Measurements from ENCODE around the gene CAVIN1. TPM values are rescaled to one million over a fixed set of nuclear protein-coding genes. Genes with fewer than 3 reads are reported as not detected.

CAVIN1 gene
- total RNA-seq, 1 donor from 2014 or later = 548 TPM

DNA sequence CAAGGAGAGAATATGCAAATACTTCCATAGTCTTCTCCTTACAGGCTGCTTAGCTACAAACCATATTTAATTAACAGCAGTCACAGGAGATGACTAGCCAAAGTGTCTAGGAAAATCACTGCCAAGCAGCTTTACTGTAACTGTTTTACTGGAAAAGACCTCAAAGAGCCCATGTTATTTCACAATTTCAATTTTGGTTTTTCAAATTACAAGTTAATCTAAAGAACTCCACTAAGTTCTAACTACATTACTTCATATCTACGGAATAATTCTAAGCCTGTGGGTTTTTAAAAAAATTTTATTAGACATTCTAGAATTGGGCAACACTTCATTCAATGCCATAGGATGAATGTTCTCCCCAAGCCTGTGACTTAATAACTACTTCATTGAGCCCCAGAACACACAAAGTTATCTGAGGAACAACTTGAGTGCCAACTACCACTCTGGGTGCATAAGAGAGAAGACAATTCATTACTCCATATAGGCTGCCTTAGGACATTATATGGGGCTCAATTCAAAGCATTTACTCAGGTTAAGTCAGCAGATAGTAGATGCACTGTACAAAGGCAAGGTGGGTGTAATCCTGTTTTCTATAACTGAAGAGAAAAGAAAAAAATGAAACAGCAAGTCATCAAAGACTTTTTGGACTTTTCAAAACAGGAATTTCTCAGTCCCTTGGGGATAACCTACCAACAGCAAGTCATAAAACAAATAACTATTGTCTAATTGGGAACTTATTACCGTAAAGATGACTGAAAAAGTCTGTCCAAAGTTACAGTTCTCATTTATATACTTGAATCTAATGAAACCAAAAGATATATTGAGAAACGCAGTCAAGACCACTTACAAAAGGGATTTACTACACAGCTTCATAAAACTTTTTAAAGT lies 67.9 kb downstream of the CAVIN1 start:
- DNase-seq (ENCODE audit: low spot score in 2 of 2) = no peak
- no peak overlapping the region for H3K4me3 ChIP-seq
- H3K36me3 ChIP-seq = no peaks in the 10 kb centered on the region
- no peaks in the 10 kb centered on the region for H3K27me3 ChIP-seq
- no peak overlapping the region for H3K27ac ChIP-seq
- no peaks in the 10 kb centered on the region for H3K9me3 ChIP-seq
- H3K4me1 ChIP-seq = peaks cover 3 to 47% of the 10 kb centered on the region in 2 donors
- TF ChIP-seq, protein P1, sequence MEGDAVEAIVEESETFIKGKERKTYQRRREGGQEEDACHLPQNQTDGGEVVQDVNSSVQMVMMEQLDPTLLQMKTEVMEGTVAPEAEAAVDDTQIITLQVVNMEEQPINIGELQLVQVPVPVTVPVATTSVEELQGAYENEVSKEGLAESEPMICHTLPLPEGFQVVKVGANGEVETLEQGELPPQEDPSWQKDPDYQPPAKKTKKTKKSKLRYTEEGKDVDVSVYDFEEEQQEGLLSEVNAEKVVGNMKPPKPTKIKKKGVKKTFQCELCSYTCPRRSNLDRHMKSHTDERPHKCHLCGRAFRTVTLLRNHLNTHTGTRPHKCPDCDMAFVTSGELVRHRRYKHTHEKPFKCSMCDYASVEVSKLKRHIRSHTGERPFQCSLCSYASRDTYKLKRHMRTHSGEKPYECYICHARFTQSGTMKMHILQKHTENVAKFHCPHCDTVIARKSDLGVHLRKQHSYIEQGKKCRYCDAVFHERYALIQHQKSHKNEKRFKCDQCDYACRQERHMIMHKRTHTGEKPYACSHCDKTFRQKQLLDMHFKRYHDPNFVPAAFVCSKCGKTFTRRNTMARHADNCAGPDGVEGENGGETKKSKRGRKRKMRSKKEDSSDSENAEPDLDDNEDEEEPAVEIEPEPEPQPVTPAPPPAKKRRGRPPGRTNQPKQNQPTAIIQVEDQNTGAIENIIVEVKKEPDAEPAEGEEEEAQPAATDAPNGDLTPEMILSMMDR (IDR thresholded peaks at IDR 0.05) = no peak
- intact Hi-C loops (cut with DNase I) = no loop called here

Other genes with a start within 250 kb of the CAVIN1 start
- gene KCNH4, start 242.1 kb downstream of the CAVIN1 start, total RNA-seq = not detected
- not detected for gene HCRT, start 237.8 kb downstream of the CAVIN1 start, total RNA-seq
- 94.3 TPM for gene GHDC, start 228.8 kb downstream of the CAVIN1 start, total RNA-seq
- gene STAT5B, start 146.9 kb downstream of the CAVIN1 start, total RNA-seq = 80.6 TPM
- gene STAT5A, start 134.8 kb downstream of the CAVIN1 start, total RNA-seq = 105 TPM
- 181 TPM for gene STAT3, start 34.8 kb downstream of the CAVIN1 start, total RNA-seq
- 59.0 TPM for gene ATP6V0A1, start 35.6 kb upstream of the CAVIN1 start, total RNA-seq
- 94.7 TPM for gene NAGLU, start 113.0 kb upstream of the CAVIN1 start, total RNA-seq
- not detected for gene HSD17B1, start 129.7 kb upstream of the CAVIN1 start, total RNA-seq
- 10.9 TPM for gene COASY, start 138.9 kb upstream of the CAVIN1 start, total RNA-seq
- 15.8 TPM for gene MLX, start 143.8 kb upstream of the CAVIN1 start, total RNA-seq
- gene PSMC3IP, start 154.5 kb upstream of the CAVIN1 start, total RNA-seq = 2.9 TPM
- gene RETREG3, start 186.1 kb upstream of the CAVIN1 start, total RNA-seq = 51.3 TPM
- gene TUBG1, start 186.4 kb upstream of the CAVIN1 start, total RNA-seq = 10.5 TPM
- 73.1 TPM for gene TUBG2, start 236.0 kb upstream of the CAVIN1 start, total RNA-seq